Activated CD4-positive, alpha-beta T cell treated with anti-CD3 and anti-CD28 coated beads for 48 hours (primary cell): Measurements from ENCODE around the gene SLC25A33.
"Not testable (repeated sequence)": the region's sequence is repeated elsewhere in the genome, so short reads cannot be mapped to it uniquely, and the experiment has no call there.

Source experiments
- DNase-seq: peaks from one replicate; pipeline ENCODE4 v3.0.0-alpha.2; 2020

Gene SLC25A33

GRCh38 chr1:9539829-9540550 lies 725 bp downstream of the SLC25A33 start:
- DNase-seq = peak; percentile 59

- DNase-seq = no peak
These were observed 3.2 kb downstream of the SLC25A33 start for GRCh38 chr1:9542430-9542829.

GRCh38 chr1:9544926-9545325 lies 5.7 kb downstream of the SLC25A33 start:
- DNase-seq = no peak

GRCh38 chr1:9549955-9550546 lies 10.8 kb downstream of the SLC25A33 start:
- DNase-seq = no peak

GRCh38 chr1:9551984-9552383 lies 12.7 kb downstream of the SLC25A33 start:
- no peak for DNase-seq

- no peak for DNase-seq
These were observed 14.5 kb downstream of the SLC25A33 start for GRCh38 chr1:9553736-9554144.

- DNase-seq = no peak
These were observed 16.7 kb downstream of the SLC25A33 start for GRCh38 chr1:9555942-9556341.

- DNase-seq = no peak
These were observed 18.4 kb downstream of the SLC25A33 start for GRCh38 chr1:9557624-9558023.

- DNase-seq = no peak
These were observed 19.1 kb downstream of the SLC25A33 start for GRCh38 chr1:9558271-9558945.

- DNase-seq = no peak
These were observed 19.8 kb downstream of the SLC25A33 start for GRCh38 chr1:9558946-9559545.

GRCh38 chr1:9559673-9560072 lies 20.4 kb downstream of the SLC25A33 start:
- DNase-seq = no peak

- not testable (repeated sequence) for DNase-seq
These were observed 20.8 kb downstream of the SLC25A33 start for GRCh38 chr1:9560090-9560489.

- DNase-seq = no peak
These were observed 22.2 kb downstream of the SLC25A33 start for GRCh38 chr1:9561429-9561828.

- no peak for DNase-seq
These were observed 30.0 kb downstream of the SLC25A33 start for GRCh38 chr1:9569267-9569666.

- not testable (repeated sequence) for DNase-seq
These were observed 31.7 kb downstream of the SLC25A33 start for GRCh38 chr1:9570886-9571529.

GRCh38 chr1:9573723-9574122 lies 34.5 kb downstream of the SLC25A33 start:
- DNase-seq = no peak

- no peak for DNase-seq
These were observed 36.2 kb downstream of the SLC25A33 start for GRCh38 chr1:9575486-9575885.

- DNase-seq = no peak
These were observed 37.6 kb downstream of the SLC25A33 start for GRCh38 chr1:9576903-9577302.

GRCh38 chr1:9577423-9577822 lies 38.2 kb downstream of the SLC25A33 start:
- no peak for DNase-seq

- no peak for DNase-seq
These were observed 41.7 kb downstream of the SLC25A33 start for GRCh38 chr1:9580942-9581341.

GRCh38 chr1:9586147-9586766 lies 47.0 kb downstream of the SLC25A33 start:
- DNase-seq = no peak

GRCh38 chr1:9588551-9589143 lies 49.4 kb downstream of the SLC25A33 start, which contains the start of gene TMEM201:
Gene TMEM201, plus strand, starts transcription at chr1:9588911. Its CDS starts 20 bp downstream, at chr1:9588931.
- DNase-seq = peak; percentile 96
